Sigmoid colon (tissue), 7 donors: ENCODE data around the gene CACNA2D3. TPM values are rescaled to one million over a fixed set of nuclear protein-coding genes. Genes with fewer than 3 reads are reported as not detected.

Experiments used
- DNase-seq: peaks from one replicate; pipeline ENCODE4 v3.0.0-alpha.2; 2019
- H3K27ac ChIP-seq, 4 donors: fragments of 200-600 bp; sonication (generic); one replicate each; pipeline ENCODE4 v1.5.1; 2016 to 2019; ENCODE audit warnings: mild to moderate bottlenecking in 1 of 4
- H3K27me3 ChIP-seq, 3 donors: fragments of 200-600 bp; sonication (generic); one replicate each; pipeline ENCODE4 v1.5.1; 2019; ENCODE audit warnings: mild to moderate bottlenecking in 1 of 3
- H3K36me3 ChIP-seq, 4 donors: fragments of 200-600 bp; sonication (generic); one replicate each; pipeline ENCODE4 v1.5.1; 2016 to 2019
- H3K4me1 ChIP-seq, 4 donors: fragments of 200-600 bp; sonication (generic); one replicate each; pipeline ENCODE4 v1.5.1; 2017 to 2019
- H3K4me3 ChIP-seq, 4 donors: fragments of 200-600 bp; sonication (generic); one replicate each; pipeline ENCODE4 v1.5.1; 2017 to 2019; ENCODE audit warnings: mild to moderate bottlenecking in 2 of 4, moderate library complexity in 1 of 4
- H3K9me3 ChIP-seq, 4 donors: fragments of 200-600 bp in 3 of 4; sonication (generic) in 3 of 4; one replicate each; pipeline versions ENCODE4 v1.5.1 to v1.6.1; 2013 to 2019
- EP300 ChIP-seq, 4 donors: sonication (generic); formaldehyde crosslinking; IDR thresholded peaks; one replicate each; pipeline ENCODE4 v1.6.1; 2017; ENCODE audit warnings: antibody characterized with exemption in 4 of 4
- POLR2A ChIP-seq, 2 donors: fragments of 450-650 bp; IDR thresholded peaks; one replicate each; pipeline ENCODE4 v1.6.1; 2016; ENCODE audit warnings: antibody characterized with exemption in 2 of 2, mild to moderate bottlenecking in 2 of 2, moderate library complexity in 2 of 2
- POLR2AphosphoS5 ChIP-seq, 4 donors: sonication (generic); formaldehyde crosslinking; IDR thresholded peaks; one replicate each; pipeline ENCODE4 v1.6.1; 2017; ENCODE audit warnings: antibody characterized with exemption in 4 of 4
- WGBS, 2 donors: extraction: QIAGEN DNeasy Blood & Tissue Kit; methylation state at CpG; one replicate each; pipeline ENCODE4 v1.1.7; 2013; 5-methylcytosine and 5-hydroxymethylcytosine counted together
- intact Hi-C: fragments of 100-400 bp; cut with DNase I; formaldehyde crosslinking; loops from one replicate; pipeline ENCODE4 v1.15.1; 2023
- polyA plus RNA-seq, 3 donors: library from polyadenylated mRNA; stranded (reverse); fragments of 200-250 nt; gene quantifications; one replicate each; pipeline ENCODE4 v1.2.3, GENCODE V29; 2013
- total RNA-seq, 4 donors: library from RNA; depleted of rRNA; stranded (reverse); fragments of >200 nt; gene quantifications; one replicate each; pipeline ENCODE4 v1.1.0, GENCODE V29; 2016
- TF ChIP-seq, protein P1 (sequence below), 4 experiments: fragments of 450-650 bp in 3 of 4; fragments of 200-600 bp in 1 of 4; IDR thresholded peaks; one replicate each; pipeline ENCODE4 v1.5.1; 2016 to 2019; ENCODE audit warnings: antibody characterized with exemption in 4 of 4, mild to moderate bottlenecking in 3 of 4, moderate library complexity in 2 of 4
- donor health status: healthy with polysubstance abuse.
- donor health status: Bipolar disorder and iron deficiency.
- donor health status: healthy.

The CACNA2D3 gene
- total and polyA plus RNA-seq, 7 donors = 0.32 to 10.2 (median 4.8) TPM; not detected in 1

DNA sequence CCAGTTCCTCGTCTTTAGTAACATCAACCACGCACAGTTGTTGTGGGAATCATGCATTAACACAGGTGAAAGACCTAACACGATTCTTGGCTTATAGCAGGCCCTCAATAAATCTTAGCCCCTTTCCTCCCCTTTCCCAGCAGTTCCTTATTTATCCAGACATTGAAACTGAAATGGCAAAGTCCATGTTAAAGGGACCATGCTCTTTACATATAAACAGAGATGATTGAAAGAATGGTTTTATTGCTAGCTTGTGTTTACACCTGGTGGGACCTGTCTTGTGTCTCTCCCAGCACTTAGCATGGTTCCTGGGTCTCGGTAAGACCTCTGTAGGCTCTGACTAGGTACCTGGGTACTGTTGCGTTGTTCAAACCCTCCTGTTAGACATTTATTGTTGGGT is 553.7 kb downstream of the CACNA2D3 start:
- H3K9me3 ChIP-seq = no peaks in the 10 kb centered on the region
- H3K4me1 ChIP-seq = peaks cover 0 to 6% (median 0%) of the 10 kb centered on the region in 4 donors
- 19 to 60% methylated on average over 5 of the region's 5 CpGs for WGBS, 2 donors
- no peaks in the 10 kb centered on the region for H3K27me3 ChIP-seq
- H3K4me3 ChIP-seq = no peak overlapping the region
- no peak overlapping the region for H3K27ac ChIP-seq
- no peaks in the 10 kb centered on the region for H3K36me3 ChIP-seq
- intact Hi-C loops = no loop called here
- TF ChIP-seq POLR2AphosphoS5 (IDR thresholded peaks at IDR 0.05) = no peak
- no peak for TF ChIP-seq EP300 (IDR thresholded peaks at IDR 0.05)
- TF ChIP-seq, protein P1, sequence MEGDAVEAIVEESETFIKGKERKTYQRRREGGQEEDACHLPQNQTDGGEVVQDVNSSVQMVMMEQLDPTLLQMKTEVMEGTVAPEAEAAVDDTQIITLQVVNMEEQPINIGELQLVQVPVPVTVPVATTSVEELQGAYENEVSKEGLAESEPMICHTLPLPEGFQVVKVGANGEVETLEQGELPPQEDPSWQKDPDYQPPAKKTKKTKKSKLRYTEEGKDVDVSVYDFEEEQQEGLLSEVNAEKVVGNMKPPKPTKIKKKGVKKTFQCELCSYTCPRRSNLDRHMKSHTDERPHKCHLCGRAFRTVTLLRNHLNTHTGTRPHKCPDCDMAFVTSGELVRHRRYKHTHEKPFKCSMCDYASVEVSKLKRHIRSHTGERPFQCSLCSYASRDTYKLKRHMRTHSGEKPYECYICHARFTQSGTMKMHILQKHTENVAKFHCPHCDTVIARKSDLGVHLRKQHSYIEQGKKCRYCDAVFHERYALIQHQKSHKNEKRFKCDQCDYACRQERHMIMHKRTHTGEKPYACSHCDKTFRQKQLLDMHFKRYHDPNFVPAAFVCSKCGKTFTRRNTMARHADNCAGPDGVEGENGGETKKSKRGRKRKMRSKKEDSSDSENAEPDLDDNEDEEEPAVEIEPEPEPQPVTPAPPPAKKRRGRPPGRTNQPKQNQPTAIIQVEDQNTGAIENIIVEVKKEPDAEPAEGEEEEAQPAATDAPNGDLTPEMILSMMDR (IDR thresholded peaks at IDR 0.05) = no peak
- TF ChIP-seq POLR2A (IDR thresholded peaks at IDR 0.05) = no peak
- no peak for DNase-seq

GRCh38 chr3:54681706-54682105 is 559.4 kb downstream of the CACNA2D3 start:
- intact Hi-C loops = no loop called here
- TF ChIP-seq POLR2AphosphoS5 (IDR thresholded peaks at IDR 0.05) = no peak
- no peak for TF ChIP-seq EP300 (IDR thresholded peaks at IDR 0.05)
- TF ChIP-seq, protein P1 (IDR thresholded peaks at IDR 0.05) = no peak
- TF ChIP-seq POLR2A (IDR thresholded peaks at IDR 0.05) = no peak
- DNase-seq = no peak
- no peaks in the 10 kb centered on the region for H3K9me3 ChIP-seq
- no peak overlapping the region for H3K4me3 ChIP-seq
- no peak overlapping the region for H3K27ac ChIP-seq
- H3K27me3 ChIP-seq = no peaks in the 10 kb centered on the region
- H3K4me1 ChIP-seq = no peaks in the 10 kb centered on the region
- H3K36me3 ChIP-seq = no peaks in the 10 kb centered on the region
- 82 to 93% methylated on average over 6 of the region's 6 CpGs for WGBS, 2 donors

DNA sequence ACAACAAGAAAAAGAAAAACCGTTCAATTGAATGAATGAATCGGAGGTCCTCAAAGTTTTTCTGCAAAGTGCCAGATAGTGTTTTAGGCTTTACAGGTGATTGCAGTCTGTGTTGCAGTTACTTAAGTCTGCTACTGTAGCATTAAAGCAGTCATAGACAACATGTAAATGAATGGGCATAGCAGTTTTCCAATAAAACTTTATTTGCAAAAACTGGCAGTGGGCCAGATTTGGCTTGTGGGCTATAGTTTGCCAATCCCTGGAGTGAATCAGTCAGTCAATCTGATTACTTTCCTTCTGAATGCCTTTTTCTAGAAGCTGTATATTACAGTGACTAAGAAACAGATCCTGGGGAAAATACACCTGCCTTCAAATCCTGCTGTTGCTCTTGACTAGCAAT is 562.9 kb downstream of the CACNA2D3 start:
- Histone ChIP-seq H3K9me3 (no peaks in the 10 kb centered on the region), H3K4me3 (no peak overlapping the region), H3K27ac (no peak overlapping the region), H3K4me1 (no peaks in the 10 kb centered on the region), H3K36me3 (no peaks in the 10 kb centered on the region), H3K27me3 (no peaks in the 10 kb centered on the region)
- intact Hi-C loops = no loop called here
- WGBS, 2 donors = 92 to 93% methylated on average over 2 of the region's 2 CpGs
- DNase-seq = no peak
- no peak for TF ChIP-seq POLR2A (IDR thresholded peaks at IDR 0.05)
- no peak for TF ChIP-seq POLR2AphosphoS5 (IDR thresholded peaks at IDR 0.05)
- TF ChIP-seq EP300 (IDR thresholded peaks at IDR 0.05) = no peak
- TF ChIP-seq, protein P1 (IDR thresholded peaks at IDR 0.05) = no peak

DNA sequence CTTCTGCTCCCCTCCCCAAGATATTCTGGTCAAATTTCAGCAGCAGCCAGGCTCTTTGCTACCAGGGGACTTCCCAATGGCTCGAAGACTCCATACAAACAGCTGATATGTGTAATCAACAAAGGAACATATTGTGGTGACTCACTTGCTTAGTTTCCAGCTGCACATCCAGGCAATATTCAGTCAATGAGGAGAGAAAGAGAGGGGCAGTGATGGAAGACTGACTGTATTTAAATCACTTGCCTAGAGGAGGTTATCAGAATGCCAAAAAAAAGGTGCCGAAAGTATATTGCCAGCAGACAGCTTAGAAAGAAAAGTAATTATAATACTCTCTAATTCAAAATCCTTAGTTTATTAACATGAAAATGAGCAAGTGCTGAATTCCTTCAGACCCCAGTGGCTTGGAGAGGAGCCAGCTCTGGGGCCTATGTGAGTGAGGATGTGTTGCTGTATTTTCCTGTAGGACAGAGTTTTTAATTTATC is 569.0 kb downstream of the CACNA2D3 start:
- no peaks in the 10 kb centered on the region for H3K9me3 ChIP-seq
- intact Hi-C loops = no loop called here
- TF ChIP-seq, protein P1 (IDR thresholded peaks at IDR 0.05) = no peak
- TF ChIP-seq POLR2AphosphoS5 (IDR thresholded peaks at IDR 0.05) (no peak), POLR2A (IDR thresholded peaks at IDR 0.05) (no peak), EP300 (IDR thresholded peaks at IDR 0.05) (no peak)
- H3K4me1 ChIP-seq = no peaks in the 10 kb centered on the region
- no peaks in the 10 kb centered on the region for H3K27me3 ChIP-seq
- DNase-seq = no peak
- H3K4me3 ChIP-seq = no peak overlapping the region
- H3K27ac ChIP-seq = no peak overlapping the region
- no peaks in the 10 kb centered on the region for H3K36me3 ChIP-seq
- WGBS, 2 donors = 54 to 66% methylated on average over 2 of the region's 2 CpGs

GRCh38 chr3:54696313-54696712 is 574.0 kb downstream of the CACNA2D3 start:
- Histone ChIP-seq H3K36me3 (no peaks in the 10 kb centered on the region), H3K4me3 (no peak overlapping the region), H3K27ac (no peak overlapping the region), H3K9me3 (no peaks in the 10 kb centered on the region), H3K27me3 (no peaks in the 10 kb centered on the region), H3K4me1 (no peaks in the 10 kb centered on the region)
- DNase-seq = no peak
- intact Hi-C loops = no loop called here
- WGBS, 2 donors = 47 to 63% methylated on average over 3 of the region's 3 CpGs
- no peak for TF ChIP-seq POLR2AphosphoS5 (IDR thresholded peaks at IDR 0.05)
- no peak for TF ChIP-seq POLR2A (IDR thresholded peaks at IDR 0.05)
- TF ChIP-seq, protein P1 (IDR thresholded peaks at IDR 0.05) = no peak
- no peak for TF ChIP-seq EP300 (IDR thresholded peaks at IDR 0.05)
